GM12872 (cell line): ENCODE data around the gene ZYG11B.

Source experiments
- CTCF ChIP-seq: IDR thresholded peaks from 3 replicates; pipeline ENCODE4 v1.5.1; 2011; ENCODE audit warnings: low read depth, mild to moderate bottlenecking, low read length, moderate library complexity; ENCODE audit not compliant: insufficient read depth

Gene ZYG11B

GRCh38 chr1:52697795-52698674 lies 28.2 kb upstream of the ZYG11B start, which contains the start of gene COA7:
TSS of gene COA7 (minus strand) at chr1:52698347. CDS start at chr1:52698326, 21 bp downstream.
- no peak for TF ChIP-seq CTCF

GRCh38 chr1:52702886-52703787 lies 23.1 kb upstream of the ZYG11B start:
- TF ChIP-seq CTCF: no peak

GRCh38 chr1:52706136-52706670 lies 20.1 kb upstream of the ZYG11B start:
- no peak for TF ChIP-seq CTCF

GRCh38 chr1:52706941-52707926 lies 19.0 kb upstream of the ZYG11B start:
- TF ChIP-seq CTCF: no peak

- no peak for TF ChIP-seq CTCF
These were observed 18.2 kb upstream of the ZYG11B start for GRCh38 chr1:52707927-52708655.

GRCh38 chr1:52709016-52709415 lies 17.2 kb upstream of the ZYG11B start:
- TF ChIP-seq CTCF: no peak
